H7 (cell line): Measurements from ENCODE around the gene S1PR5. TPM values are rescaled to one million over a fixed set of nuclear protein-coding genes. Genes with fewer than 3 reads are reported as not detected.
A peak's percentile ranks its signal among the peaks of the same experiment; 100 is the strongest.
"Not testable (repeated sequence)": the region's sequence is repeated elsewhere in the genome, so short reads cannot be mapped to it uniquely, and the experiment has no call there.

Source experiments
- DNase-seq: peaks from one replicate; pipeline ENCODE4 v3.0.0; 2012
- H3K27me3 ChIP-seq: 2 replicates; pipeline ENCODE4 v1.6.0; 2011; ENCODE audit warnings: mild to moderate bottlenecking, low read length; ENCODE audit not compliant: control insufficient read depth, insufficient read depth
- H3K36me3 ChIP-seq: replicated peaks from 2 replicates; pipeline ENCODE4 v1.5.1; 2011; ENCODE audit warnings: low read length; ENCODE audit not compliant: control insufficient read depth, insufficient read depth
- H3K4me3 ChIP-seq: 2 replicates; pipeline ENCODE4 v1.5.1; 2011; ENCODE audit warnings: low read depth, mild to moderate bottlenecking, control low read depth, low read length, moderate library complexity; ENCODE audit not compliant: insufficient read depth
- total RNA-seq: library from RNA; depleted of rRNA; stranded (reverse); fragments of >200 nt; shearing (Covaris generic); gene quantifications from 2 replicates; pipeline ENCODE4 v1.2.3, GENCODE V29; 2014

The S1PR5 gene
- total RNA-seq, 1 experiment from 2014 or later = 16.1 TPM

DNA sequence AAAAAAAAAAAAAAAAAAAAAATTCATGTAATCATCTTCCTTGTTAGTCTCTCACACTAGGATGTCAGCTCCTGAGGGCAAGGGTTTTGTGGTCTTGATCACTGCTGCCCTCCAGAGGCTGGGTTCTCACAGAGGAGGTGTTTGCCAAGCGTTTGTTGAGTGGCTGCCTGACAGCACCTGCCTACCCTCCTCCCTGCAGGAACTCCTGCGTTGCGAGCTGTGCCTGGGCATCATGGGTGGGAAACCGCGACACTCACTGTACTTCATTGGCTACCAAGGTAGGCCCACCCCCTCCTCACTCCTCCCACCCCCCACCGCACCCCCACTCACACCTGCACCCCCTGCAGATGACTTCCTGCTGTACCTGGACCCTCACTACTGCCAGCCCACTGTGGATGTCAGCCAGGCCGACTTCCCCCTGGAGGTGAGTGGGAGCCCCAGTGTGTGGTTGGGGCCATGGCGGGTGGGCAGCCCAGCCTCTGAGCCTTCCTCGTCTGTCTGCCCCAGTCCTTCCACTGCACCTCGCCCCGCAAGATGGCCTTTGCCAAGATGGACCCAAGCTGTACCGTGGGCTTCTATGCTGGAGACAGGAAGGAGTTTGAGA, 34.6 kb upstream of the S1PR5 start:
- Histone ChIP-seq H3K4me3 (no peak overlapping the region), H3K27me3 (no peaks in the 10 kb centered on the region), H3K36me3 (peaks cover 39% of the 10 kb centered on the region)
- peak; percentile 74 for DNase-seq

DNA sequence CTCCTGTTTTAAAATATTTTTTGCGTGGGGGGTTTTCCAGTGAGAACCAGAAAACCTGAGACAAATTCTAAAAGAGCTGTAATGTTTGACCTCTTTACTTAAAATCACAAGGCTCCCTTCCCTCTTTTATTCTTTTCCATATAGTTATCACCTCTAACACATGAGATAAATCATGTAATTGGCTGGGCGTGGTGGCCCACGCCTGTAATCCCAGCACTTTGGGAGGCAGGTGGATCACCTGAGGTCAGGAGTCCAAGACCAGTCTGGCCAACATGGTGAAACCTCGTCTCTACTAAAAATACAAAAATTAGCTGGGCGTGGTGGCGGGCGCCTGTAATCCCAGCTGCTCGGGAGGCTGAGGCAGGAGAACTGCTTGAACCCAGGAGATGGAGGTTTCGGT, 33.8 kb upstream of the S1PR5 start:
- peaks cover 37% of the 10 kb centered on the region for H3K36me3 ChIP-seq
- not testable (repeated sequence) for H3K27me3 ChIP-seq, DNase-seq, H3K4me3 ChIP-seq

DNA sequence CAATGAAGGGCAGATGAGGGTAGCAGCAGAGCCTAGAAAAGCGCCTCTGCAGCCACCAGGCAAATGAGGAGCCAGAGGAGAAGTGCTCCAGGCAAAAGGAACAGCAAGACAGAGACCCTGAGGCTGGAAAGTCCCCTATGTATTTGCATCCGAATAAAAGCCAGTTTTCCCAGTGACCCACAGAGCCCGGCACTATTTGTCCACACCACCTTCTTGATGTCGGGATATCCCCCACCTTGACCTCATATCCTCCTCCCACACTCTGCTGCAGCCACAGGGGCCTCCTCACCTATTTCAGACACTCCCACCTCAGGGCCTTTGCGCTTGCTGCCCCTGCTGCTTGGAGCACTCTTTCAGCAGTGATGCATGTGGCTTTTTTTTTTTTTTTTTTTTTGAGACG, 33.1 kb upstream of the S1PR5 start:
- H3K27me3 ChIP-seq = no peaks in the 10 kb centered on the region
- H3K36me3 ChIP-seq = peaks cover 35% of the 10 kb centered on the region
- DNase-seq = peak; percentile 38
- no peak overlapping the region for H3K4me3 ChIP-seq

DNA sequence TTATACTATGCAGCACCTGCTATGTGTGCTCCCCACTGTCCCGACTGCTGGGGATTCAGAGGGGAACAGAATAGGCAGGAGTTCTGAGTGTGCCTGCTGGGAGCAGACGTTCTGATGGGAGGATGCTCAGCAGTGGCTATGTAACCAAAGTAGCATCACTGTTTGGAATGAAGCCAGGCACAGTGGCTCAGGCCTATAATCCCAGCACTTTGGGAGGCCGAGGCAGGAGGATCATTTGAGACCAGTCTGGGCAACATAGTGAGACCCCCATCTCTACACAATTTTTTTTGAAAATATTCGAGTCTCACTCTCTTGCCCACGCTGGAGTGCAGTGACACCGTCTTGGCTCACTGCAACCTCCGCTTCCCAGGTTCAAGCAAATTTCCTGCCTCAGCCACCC, 32.5 kb upstream of the S1PR5 start:
- Histone ChIP-seq H3K4me3 (no peak overlapping the region), H3K36me3 (peaks cover 32% of the 10 kb centered on the region), H3K27me3 (no peaks in the 10 kb centered on the region)
- peak; percentile 16 for DNase-seq

DNA sequence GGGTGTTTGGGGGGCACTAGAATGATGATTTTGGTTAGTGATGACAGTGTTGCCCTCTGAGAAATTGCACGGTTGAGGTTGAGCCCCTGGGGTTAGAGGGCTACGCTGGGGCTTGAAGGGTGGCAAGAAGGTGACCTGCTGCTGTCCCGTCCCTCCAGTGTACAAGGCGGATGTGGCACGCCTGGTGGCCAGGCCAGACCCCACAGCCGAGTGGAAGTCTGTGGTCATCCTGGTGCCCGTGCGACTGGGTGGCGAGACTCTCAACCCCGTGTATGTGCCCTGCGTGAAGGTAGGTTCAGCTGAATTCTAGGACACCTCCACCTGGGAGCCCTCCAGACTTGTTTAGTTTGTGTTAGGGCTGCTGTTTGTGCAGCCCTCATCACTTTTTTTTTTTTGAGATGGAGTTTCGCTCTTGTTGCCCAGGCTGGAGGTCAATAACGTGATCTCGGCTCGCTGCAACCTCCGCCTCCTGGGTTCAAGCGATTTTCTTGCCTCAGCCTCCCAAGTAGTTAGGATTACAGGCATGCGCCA, 31.6 kb upstream of the S1PR5 start:
- peaks cover 25% of the 10 kb centered on the region for H3K36me3 ChIP-seq
- no peaks in the 10 kb centered on the region for H3K27me3 ChIP-seq
- peak; percentile 22 for DNase-seq
- no peak overlapping the region for H3K4me3 ChIP-seq

DNA sequence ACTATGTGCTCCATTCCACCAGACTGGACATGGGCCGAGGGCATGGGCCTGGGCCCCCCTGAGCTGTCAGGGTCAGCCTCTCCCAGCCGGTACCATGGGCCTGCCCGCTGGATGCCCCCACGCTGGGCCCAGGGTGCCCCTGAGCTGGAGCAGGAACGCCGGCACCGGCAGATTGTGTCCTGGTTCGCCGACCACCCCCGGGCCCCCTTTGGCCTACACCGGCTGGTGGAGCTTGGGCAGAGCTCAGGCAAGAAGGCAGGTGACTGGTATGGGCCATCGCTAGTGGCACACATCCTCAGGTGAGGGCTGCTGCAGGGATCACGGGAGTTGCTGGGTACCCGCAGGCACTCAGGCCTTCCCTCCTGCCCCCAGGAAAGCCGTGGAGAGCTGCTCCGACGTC, 29.6 kb upstream of the S1PR5 start:
- peak; percentile 27 for DNase-seq
- peaks cover 16% of the 10 kb centered on the region for H3K36me3 ChIP-seq
- H3K27me3 ChIP-seq = no peaks in the 10 kb centered on the region
- H3K4me3 ChIP-seq = no peak overlapping the region

DNA sequence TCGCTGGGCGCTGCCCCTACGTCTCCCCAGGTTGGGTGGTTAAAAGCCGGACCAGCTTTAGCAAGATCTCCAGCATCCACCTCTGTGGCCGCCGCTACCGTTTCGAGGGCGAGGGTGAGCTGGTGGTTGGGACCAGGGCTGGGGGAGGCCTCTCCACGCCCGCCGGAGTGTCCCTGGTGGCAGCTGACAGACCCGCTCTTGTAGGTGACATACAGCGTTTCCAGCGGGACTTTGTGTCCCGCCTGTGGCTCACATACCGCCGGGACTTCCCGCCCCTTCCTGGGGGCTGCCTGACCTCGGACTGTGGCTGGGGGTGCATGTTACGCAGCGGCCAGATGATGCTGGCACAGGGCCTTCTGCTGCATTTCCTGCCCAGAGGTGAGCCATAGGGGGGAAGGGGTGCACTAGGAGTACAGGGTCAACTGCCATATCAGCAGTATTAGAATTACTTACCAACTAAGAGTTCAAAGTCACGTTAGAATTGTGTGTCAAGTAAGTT, 27.6 kb upstream of the S1PR5 start:
- peak; percentile 68 for DNase-seq
- Histone ChIP-seq H3K36me3 (peaks cover 11% of the 10 kb centered on the region), H3K27me3 (no peaks in the 10 kb centered on the region), H3K4me3 (peak overlapping the region; percentile 85)

DNA sequence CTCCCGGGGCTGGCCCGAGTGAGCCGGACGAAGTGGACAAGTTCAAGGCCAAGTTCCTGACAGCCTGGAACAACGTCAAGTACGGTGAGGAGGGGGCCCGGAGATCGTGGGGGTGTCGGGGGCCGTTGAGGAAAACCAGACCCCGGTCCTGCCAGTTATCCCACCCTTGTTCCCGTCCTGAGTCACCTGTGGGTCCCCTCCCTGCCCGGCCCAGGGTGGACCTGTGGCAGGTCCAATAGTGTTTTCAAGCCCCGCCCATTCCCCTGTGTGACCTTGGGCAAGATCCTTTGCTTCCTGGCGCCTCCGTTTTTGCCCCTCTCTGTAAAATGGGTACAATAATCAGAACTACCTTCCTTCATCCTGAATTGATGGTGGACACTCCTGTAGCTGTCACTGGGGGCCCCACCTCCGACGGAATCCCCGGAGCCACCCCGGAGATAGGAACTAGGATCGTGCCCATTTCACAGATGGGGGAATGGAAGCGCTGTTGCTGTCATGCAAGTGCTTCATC, 27.1 kb upstream of the S1PR5 start:
- Histone ChIP-seq H3K36me3 (peaks cover 9% of the 10 kb centered on the region), H3K27me3 (no peaks in the 10 kb centered on the region), H3K4me3 (peak overlapping the region; percentile 85)
- DNase-seq = peak; percentile 80

DNA sequence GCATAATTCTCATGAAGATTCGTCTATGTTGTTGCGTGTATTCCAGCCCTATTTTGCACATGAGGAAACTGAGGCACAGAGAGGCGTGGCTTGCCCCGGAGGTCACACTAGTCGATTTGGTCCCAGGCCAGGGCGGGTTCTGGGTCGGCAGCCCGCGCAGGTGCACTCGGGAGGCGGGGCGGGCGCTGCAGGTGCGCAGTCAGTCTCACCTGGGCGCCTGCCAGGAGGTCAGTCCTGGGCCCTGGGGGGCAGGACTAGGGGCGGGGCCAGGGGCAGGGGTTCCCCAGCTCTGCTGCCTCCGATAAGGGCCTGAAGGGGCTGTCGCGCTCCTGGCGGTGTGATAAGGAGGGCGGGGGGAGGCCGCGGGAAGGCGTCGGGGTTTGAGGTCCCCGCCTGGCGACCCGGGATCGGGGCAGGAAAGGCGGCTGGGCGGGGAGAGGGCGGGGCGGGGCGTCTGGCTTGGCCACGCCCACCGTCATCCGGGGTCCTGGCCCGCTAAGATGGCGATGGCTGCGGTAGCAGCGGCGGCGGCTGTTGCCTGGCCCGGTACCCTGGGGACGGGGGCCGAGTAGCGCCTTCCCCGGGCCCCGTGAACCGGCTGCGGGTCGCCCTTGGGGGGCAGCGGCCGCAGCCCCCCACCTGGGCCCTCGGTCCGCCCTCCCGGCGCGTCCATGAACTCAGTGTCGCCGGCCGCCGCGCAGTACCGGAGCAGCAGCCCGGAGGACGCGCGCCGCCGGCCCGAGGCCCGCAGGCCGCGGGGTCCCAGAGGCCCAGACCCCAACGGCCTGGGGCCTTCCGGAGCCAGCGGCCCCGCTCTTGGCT, 26.4 kb upstream of the S1PR5 start, which contains the start of gene ATG4D:
Gene ATG4D (plus strand): TSS at position 485 of the 822 bp plus-strand sequence. CDS start 187 bp downstream, at position 672.
- Histone ChIP-seq H3K4me3 (peak within 1 kb of the TSS; percentile 85), H3K36me3 (peaks cover 8% of the 10 kb centered on the region), H3K27me3 (no peaks in the 10 kb centered on the region)
- DNase-seq = peak; percentile 100

DNA sequence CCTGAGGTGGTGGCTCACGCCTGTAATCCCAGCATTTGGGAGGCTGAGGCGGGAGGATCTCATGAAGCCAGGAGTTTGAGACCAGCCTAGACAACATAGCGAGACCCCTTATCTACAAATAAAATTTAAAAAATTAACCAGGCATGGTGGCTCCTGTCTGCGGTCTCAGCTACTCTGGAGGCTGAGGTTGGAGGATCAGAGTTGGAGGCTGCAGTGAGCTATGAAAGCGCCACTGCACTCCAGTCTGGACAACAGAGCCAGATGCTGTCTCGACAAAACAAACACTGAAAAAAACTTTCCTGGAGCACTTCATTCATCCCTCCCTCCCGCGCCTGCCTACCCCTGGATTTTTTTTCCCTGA, 25.8 kb upstream of the S1PR5 start:
- H3K36me3 ChIP-seq = peaks cover 6% of the 10 kb centered on the region
- H3K27me3 ChIP-seq = no peaks in the 10 kb centered on the region
- peak overlapping the region; percentile 85 for H3K4me3 ChIP-seq
- no peak for DNase-seq

DNA sequence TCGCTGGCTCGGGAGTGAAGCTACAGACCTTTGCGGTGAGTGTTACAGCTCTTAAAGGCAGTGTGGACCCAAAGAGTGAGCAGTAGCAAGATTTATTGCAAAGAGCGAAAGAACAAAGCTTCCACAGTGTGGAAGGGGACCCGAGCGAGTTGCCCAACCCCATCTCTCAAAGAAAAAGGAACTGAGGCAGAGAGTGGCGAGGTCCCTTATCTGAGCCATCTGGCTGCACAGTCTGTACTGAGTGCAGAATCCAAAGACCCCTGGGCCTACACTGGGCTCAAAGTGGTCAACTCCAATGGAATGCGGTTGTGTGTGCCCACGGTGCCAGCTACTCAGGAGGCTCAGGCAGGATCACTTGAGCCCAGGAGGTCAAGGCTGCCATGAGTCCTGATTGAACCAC, 21.8 kb upstream of the S1PR5 start:
- H3K4me3 ChIP-seq, H3K36me3 ChIP-seq, H3K27me3 ChIP-seq, DNase-seq: not testable (repeated sequence)

DNA sequence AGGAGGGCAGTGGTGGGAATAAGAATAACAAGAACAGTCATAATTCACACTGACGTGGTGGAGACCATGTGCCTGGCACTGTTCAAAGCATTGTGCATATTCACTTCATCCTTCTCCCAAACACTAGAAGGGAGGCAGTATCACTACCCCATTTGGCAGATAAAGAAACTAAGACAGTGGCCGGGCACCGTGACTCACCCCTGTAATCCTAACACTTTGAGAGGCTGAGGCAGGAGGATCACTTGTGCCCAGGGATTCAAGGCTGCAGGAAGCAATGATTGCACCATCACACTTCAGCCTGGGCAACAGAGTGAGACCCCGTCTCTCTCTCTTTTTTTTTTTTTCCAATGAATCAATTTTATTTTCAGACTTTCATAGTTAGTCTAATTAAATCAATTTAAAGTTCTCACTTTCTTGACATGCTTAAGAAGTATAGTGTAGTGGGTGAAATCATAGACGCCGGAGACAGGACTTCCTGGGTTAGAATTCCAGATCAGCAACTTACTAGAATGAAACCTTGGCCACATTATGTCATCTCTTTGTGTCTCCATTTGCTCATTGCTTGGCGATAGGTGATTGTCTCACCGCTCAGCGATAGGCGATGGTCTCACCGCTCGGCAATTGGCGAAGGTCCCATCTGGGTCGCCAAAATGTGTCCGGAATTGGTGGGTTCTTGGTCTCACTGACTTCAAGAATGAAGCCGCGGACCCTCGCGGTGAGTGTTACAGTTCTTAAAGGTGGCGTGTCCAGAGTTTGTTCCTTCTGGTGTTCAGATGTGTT, 21.1 kb upstream of the S1PR5 start:
- no peak for DNase-seq
- Histone ChIP-seq H3K4me3 (no peak overlapping the region), H3K36me3 (no peaks in the 10 kb centered on the region)

DNA sequence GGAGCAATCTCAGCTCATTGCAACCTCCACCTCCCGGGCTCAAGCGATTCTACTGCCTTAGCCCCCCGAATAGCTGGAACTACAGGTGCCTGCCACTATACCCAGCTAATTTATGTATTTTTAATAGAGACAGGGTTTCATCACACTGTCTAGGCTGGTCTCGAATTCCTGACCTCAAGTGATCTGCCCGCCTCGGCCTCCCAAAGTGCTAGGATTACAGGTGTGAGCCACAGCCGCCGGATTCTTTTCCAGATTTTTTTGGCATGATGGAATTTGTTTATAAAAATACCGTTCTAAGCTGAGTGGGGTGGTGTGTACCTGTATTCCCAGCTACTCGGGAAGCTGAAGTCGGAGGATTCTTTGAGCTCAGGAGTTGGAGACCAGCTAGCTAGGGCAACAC, 20.4 kb upstream of the S1PR5 start:
- no peak for DNase-seq
- Histone ChIP-seq H3K27me3 (no peaks in the 10 kb centered on the region), H3K36me3 (no peaks in the 10 kb centered on the region), H3K4me3 (no peak overlapping the region)

More for the DNA sequence above, 21.1 kb upstream of the S1PR5 start:
- H3K27me3 ChIP-seq = no peaks in the 10 kb centered on the region

DNA sequence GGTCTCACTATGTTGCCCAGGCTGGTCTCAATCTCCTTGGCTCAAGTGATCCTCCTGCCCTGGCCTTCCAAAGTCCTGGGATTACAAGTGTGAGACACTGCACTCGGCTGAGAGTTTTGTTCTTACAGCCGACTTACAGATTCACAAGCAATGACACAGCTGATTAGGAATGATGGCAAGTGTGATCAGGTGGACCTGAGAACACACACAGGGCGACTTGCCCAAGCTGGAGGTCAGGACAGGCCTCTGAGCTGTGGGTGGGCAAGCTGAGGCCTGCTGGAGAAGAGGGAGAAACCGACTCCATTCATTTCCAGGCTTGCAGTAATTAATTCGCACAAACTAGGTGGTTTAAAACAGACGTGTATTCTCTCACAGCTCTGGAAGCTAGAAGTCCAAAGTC, 18.4 kb upstream of the S1PR5 start:
- Histone ChIP-seq H3K27me3 (no peaks in the 10 kb centered on the region), H3K36me3 (no peaks in the 10 kb centered on the region), H3K4me3 (no peak overlapping the region)
- DNase-seq = no peak
